ENCODE data around the gene LRWD1.
"Not testable (repeated sequence)": the region's sequence is repeated elsewhere in the genome, so short reads cannot be mapped to it uniquely, and the experiment has no call there.

The LRWD1 gene

DNA sequence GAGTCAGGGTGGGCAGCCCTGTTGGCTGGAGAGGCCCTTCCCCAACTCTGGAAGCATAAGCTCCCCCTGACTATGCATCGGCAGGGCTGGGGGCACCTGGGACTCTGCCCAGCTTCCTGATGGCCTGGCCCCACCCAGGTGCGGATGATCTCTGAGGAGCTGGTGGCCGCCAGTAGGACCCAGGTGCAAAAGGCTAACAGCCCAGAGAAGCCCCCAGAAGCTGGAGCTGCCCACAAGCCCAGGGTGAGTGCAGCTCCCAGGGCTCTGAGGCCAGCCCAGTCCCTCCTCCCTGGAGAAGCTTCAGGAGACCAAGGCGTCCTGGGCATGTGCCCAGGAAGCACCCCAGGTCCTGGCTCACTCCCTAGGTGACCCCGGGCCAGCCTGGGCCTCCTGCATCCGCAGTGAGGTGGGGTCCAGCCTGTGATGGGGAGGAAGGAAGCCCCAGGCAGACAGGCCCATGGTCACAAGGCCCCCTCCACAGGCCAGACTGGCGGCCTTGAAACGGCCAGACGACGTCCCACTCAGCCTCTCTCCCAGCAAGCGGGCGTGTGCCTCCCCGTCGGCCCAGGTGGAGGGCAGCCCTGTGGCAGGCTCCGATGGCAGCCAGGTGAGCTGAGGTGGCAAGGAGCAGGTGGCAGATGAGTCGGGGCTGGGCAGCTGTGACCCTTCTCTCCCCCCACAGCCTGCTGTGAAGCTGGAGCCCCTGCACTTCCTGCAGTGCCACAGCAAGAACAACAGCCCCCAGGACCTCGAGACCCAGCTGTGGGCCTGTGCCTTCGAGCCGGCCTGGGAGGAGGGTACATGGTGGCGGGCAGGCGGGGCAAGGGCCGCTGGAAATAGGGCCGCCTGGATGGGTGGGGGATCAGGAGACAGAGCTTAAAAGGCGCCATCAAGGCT, 3.0 kb downstream of the LRWD1 start:
- DNase-seq: no peak

- DNase-seq: peak in 1 of 56 donors; percentile 18
These were observed 3.9 kb downstream of the LRWD1 start for GRCh38 chr7:102468478-102469350.

GRCh38 chr7:102469351-102469971, 4.7 kb downstream of the LRWD1 start:
- no peak for DNase-seq

DNA sequence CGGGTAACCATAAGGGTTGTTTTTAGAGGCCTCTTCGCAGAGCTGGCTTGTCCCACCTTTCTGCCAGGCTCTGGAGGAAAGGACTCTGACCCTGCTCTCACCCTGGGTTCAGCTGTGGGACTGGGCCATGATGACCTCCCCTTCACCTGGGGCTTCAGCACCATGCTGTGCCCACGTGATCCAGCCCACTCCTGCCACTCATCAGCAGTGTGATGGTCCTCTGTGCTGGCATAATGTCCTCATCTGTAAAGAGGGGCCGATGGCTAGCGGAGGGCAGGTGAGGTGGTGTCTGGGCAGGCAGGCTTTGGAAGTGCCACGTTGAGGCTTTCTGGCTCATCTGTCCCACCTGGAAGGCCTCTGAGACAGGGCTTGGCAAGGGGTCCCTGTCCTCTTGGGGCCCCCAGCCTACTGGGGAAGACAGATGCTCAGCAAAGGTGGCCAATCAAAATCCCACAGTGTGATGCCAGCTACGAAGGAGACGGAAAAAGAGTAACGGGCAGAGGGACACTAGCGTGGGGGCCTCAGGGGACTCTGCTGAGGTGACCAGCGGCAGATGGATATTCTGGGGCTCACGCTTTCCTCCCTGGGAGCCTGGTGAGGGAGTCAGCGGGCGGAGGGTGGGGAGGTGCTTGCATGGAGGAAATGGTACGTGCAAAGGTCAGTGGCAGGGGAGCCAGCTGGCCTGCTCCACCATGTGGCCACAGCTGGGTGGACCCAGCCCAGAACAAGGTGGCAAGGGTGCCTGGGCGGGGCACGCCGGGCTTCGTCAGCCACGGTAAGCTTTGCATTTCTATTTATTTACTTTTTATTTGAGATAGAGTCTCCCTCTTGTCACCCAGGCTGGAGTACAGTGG, 5.4 kb downstream of the LRWD1 start:
- DNase-seq: no peak

DNA sequence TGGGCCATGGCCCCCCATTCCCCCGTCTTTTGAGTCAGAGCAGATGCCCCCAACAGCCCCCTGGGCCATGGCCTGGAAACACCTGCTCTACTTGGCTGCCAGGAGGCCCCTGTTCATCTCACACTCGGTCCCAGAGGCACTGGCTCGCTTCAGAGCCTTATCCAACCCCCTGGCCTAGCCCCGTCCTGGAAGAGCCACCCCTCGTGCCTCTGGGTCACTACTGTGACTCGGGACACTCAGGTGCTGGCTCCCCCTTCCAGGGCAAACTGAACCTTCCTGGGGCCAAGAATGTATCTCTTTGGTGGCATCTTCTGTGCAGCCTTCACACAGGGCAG, 7.0 kb downstream of the LRWD1 start:
- no peak for DNase-seq

GRCh38 chr7:102472126-102473041, 7.6 kb downstream of the LRWD1 start:
- no peak for DNase-seq

DNA sequence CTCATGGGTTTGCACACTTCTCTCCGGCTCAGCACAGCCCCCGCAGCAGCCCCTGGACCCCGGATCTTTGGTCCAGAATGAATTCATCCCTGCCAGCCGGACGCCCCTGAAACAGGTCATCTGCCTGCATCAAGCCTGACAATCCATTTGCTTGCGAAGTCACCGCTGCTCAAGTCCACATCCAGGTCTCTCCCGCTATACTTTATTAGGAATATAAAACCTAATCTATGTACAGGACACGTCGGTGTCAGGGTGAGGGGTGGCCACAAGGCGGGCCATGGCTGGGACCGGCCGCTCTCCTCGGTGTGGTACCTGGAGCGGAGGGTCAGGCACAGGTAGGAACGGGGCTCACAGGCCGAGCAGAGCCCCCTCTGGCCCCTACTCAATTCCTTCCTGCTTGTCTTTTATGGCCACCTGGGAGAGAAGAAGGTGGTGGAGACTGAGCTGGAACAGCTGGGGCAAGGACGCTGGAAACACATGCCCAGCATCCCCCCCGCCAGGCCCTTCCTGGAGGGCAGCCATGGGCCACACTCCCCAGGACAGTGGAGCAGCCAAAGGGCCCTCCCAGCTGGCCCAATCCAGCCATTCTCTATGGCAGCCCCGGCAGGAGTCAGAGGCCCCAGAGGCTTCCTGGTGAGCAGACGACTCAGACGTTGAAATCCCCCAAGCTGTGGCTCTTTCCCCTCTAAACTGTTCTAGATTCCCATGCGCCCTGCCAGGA, 8.6 kb downstream of the LRWD1 start:
- peak in 14 of 56 donors; percentile 9 to 44 (median 22) for DNase-seq

DNA sequence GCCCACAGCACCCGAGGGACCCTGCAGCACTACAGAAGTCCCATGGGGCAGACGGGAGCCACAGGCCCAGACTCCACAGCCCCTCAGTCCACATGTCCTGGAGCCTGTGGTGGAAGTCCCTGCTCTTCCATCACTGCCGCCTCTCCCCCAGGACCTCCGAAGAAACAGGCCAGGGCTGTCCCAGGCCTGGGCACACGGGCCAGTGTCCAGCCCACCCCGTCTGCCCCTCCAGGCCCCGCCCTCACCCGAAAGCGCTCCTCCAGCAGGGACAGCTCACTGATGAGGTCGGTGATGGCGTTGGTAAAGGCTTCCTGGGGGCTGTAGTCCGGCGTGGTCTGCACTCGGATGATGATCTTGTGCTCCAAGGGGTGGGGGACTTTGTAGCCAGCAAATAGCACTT, 9.3 kb downstream of the LRWD1 start:
- not testable (repeated sequence) for DNase-seq

DNA sequence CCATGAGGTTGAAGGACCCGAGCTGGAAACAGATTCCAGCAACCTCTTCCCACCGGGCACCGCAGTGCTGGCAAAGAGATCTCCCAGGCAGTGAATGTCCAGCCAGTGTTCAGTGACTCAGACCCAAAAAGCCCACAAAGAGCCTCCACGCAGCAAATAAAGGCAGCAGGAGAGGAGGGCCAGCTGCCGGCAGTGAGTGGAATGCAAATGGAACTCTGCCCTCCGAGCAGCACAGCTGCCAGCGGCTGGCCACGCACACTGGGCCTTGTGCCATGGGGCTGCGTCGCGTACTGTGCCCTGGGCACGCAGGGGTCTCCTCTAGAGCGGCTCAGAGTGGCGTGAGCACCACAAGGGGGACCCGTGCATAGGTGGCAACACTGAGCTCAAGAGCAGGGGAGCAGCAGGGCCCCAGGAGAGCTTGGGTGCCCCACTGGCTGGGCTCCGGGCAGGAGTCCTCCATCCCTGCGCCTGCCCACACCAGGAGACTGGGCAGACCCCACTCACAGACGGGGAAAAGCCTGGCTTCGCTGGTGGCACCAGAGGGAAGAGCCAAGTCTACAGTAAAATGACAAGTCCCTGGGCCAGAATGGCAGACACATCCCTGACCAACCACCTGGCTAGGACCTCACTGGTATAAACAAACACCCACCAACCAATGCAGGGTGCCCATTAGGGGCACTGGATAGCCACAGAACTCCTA, 10.1 kb downstream of the LRWD1 start:
- DNase-seq: not testable (repeated sequence)

GRCh38 chr7:102478314-102479208, 13.8 kb downstream of the LRWD1 start, which contains the start of gene POLR2J:
TSS of gene POLR2J (minus strand) at chr7:102478922. CDS start at chr7:102478860, 62 bp downstream.
- DNase-seq: not testable (repeated sequence)

DNA sequence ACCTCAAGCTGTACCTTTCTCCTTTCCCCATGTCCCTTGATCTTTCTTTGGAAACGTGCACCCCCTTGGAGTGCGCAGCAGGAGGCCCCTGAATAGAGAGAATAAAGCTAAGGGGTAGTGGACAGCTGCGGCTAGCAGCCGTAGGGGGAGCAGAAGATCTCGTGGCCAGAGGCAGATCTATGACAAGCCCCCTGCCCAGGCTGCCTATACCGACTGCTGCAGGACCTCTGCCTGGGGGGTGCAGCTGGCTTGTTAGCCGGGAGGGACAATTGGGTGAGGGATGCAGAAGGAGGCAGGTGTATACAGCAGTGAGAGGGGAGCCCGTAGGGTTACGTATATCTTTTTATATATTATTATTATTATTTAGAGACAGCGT, 14.4 kb downstream of the LRWD1 start:
- DNase-seq: not testable (repeated sequence)

GRCh38 chr7:102479982-102480637, 15.3 kb downstream of the LRWD1 start:
- not testable (repeated sequence) for DNase-seq

DNA sequence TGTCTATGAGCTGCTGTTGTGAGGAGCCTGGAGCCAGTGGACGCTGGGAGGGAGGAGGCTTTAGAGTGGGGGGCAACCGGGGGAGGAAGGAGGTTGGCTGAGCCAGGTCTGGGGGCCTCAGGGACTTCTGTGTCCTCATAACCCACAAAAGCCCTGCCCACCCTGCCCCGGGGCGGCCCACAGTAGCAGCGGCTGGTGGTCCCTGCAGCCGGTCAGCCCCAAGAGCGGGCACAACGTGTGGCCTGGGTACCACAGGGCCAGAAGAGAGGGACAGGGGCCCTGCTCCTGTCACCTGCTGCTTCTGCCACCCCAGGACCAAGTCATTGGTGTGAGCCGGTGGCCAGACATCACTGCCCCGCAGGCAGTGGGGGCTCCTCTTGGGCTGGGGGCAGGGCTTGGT, 17.2 kb downstream of the LRWD1 start:
- DNase-seq: not testable (repeated sequence)

- not testable (repeated sequence) for DNase-seq
These were observed 19.5 kb downstream of the LRWD1 start for GRCh38 chr7:102484317-102484716.

- DNase-seq: not testable (repeated sequence)
These were observed 25.8 kb downstream of the LRWD1 start for GRCh38 chr7:102490529-102491075.

DNA sequence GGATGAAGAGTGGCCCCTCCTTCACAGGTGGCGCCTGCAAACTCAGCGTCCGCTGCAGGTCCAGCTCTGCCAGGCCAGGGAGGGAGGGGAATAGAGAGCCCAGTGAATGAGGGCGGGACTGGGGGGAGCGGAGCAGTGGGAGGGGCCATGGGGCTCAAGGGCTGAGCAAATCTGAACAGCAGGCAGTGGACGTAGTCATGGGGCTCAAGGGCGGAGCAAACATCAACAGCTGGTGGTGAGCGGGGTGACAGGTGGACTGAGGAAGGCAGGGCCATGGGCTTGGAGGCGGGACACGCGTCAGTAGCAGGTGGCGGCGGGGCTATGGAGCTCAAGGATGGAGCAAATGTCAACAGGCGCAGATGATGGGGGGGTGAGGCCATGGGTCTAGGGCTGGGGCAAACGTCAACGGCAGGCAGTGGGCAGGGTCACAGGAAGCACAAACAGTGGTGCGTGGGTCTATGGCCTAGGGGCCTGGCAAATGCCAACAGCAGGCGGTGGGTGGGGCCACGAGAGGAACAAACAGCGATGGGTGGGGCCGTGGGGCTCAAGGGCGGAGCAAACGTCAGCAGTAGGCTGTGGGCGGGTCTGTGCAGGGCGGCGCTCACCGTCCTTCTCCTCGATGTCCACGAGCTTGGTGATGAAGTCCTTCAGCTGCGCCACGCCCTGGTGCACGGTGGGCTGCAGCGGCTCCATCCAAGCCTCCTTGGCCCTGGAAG, 28.6 kb downstream of the LRWD1 start:
- not testable (repeated sequence) for DNase-seq

Data from amygdala (tissue), 56 donors.